ENCODE measurements around the gene ZNF440. TPM values are rescaled to one million over a fixed set of nuclear protein-coding genes. Genes with fewer than 3 reads are reported as not detected.
"Not testable (repeated sequence)": the region's sequence is repeated elsewhere in the genome, so short reads cannot be mapped to it uniquely, and the experiment has no call there.

The ZNF440 gene
- total RNA-seq, 1 donor from 2014 or later, result 22.2 TPM

GRCh38 chr19:11813703-11814028, 407 bp upstream of the ZNF440 start:
- H3K36me3 Mint-ChIP-seq (ENCODE audit: low read depth), result peaks cover 71% of the 10 kb centered on the region
- DNase-seq (ENCODE audit: low read depth, low spot score), result no peak
- H3K27ac Mint-ChIP-seq (ENCODE audit: unreplicated experiment), result peak overlapping the region; percentile 76
- H3K9me3 Mint-ChIP-seq, result peaks cover 13% of the 10 kb centered on the region
- no peaks in the 10 kb centered on the region for H3K27me3 Mint-ChIP-seq (ENCODE audit: low read depth)
- H3K4me1 Mint-ChIP-seq, result peaks cover 23% of the 10 kb centered on the region
- H3K4me3 Mint-ChIP-seq, result peak overlapping the region; percentile 88
- TF ChIP-seq CTCF (conservative IDR thresholded peaks at IDR 0.05), result no peak

GRCh38 chr19:11814700-11815035, 595 bp downstream of the ZNF440 start:
- H3K4me3 Mint-ChIP-seq, result peak overlapping the region; percentile 93
- no peak for TF ChIP-seq CTCF (conservative IDR thresholded peaks at IDR 0.05)
- peak overlapping the region; percentile 94 for H3K27ac Mint-ChIP-seq (ENCODE audit: unreplicated experiment)
- DNase-seq (ENCODE audit: low read depth, low spot score), result no peak
- peaks cover 64% of the 10 kb centered on the region for H3K36me3 Mint-ChIP-seq (ENCODE audit: low read depth)
- peaks cover 11% of the 10 kb centered on the region for H3K9me3 Mint-ChIP-seq
- H3K27me3 Mint-ChIP-seq (ENCODE audit: low read depth), result no peaks in the 10 kb centered on the region
- peaks cover 23% of the 10 kb centered on the region for H3K4me1 Mint-ChIP-seq

- no peak for TF ChIP-seq CTCF (conservative IDR thresholded peaks at IDR 0.05)
- H3K9me3 Mint-ChIP-seq, result peaks cover 22% of the 10 kb centered on the region
- no peaks in the 10 kb centered on the region for H3K27me3 Mint-ChIP-seq (ENCODE audit: low read depth)
- DNase-seq (ENCODE audit: low read depth, low spot score), result no peak
- no peaks in the 10 kb centered on the region for H3K4me1 Mint-ChIP-seq
- peak overlapping the region; percentile 23 for H3K4me3 Mint-ChIP-seq
- H3K36me3 Mint-ChIP-seq (ENCODE audit: low read depth), result peaks cover 65% of the 10 kb centered on the region
- H3K27ac Mint-ChIP-seq (ENCODE audit: unreplicated experiment), result no peak overlapping the region
These were observed 7.5 kb downstream of the ZNF440 start for GRCh38 chr19:11821474-11822109.

- not testable (repeated sequence) for DNase-seq (ENCODE audit: low read depth, low spot score); H3K4me1 Mint-ChIP-seq; H3K4me3 Mint-ChIP-seq; H3K27me3 Mint-ChIP-seq (ENCODE audit: low read depth); H3K27ac Mint-ChIP-seq (ENCODE audit: unreplicated experiment)
- Mint-ChIP-seq H3K9me3 (peaks cover 39% of the 10 kb centered on the region), H3K36me3 (ENCODE audit: low read depth) (peaks cover 84% of the 10 kb centered on the region)
These were observed 15.1 kb downstream of the ZNF440 start for GRCh38 chr19:11828957-11829876.

GRCh38 chr19:11832253-11832912, 18.3 kb downstream of the ZNF440 start:
- Mint-ChIP-seq H3K4me1 (no peaks in the 10 kb centered on the region), H3K27me3 (ENCODE audit: low read depth) (no peaks in the 10 kb centered on the region), H3K27ac (ENCODE audit: unreplicated experiment) (no peak overlapping the region), H3K4me3 (no peak overlapping the region), H3K36me3 (ENCODE audit: low read depth) (peaks cover 88% of the 10 kb centered on the region), H3K9me3 (peaks cover 43% of the 10 kb centered on the region)
- DNase-seq (ENCODE audit: low read depth, low spot score), result no peak
- no peak for TF ChIP-seq CTCF (conservative IDR thresholded peaks at IDR 0.05)

Measured in neural crest cell (in vitro differentiated cells).